Testis (tissue), 3 donors: Measurements from ENCODE around the gene WFDC9. TPM values are rescaled to one million over a fixed set of nuclear protein-coding genes. Genes with fewer than 3 reads are reported as not detected.

ENCODE experiments used
- DNase-seq: peaks from one replicate; pipeline ENCODE4 v3.0.0-alpha.2; 2019
- H3K27ac ChIP-seq, 2 donors: fragments of 200-600 bp; sonication (generic); one replicate each; pipeline ENCODE4 v1.5.1; 2019
- H3K27me3 ChIP-seq: fragments of 200-600 bp; sonication (generic); one replicate; pipeline ENCODE4 v1.5.1; 2019
- H3K36me3 ChIP-seq: fragments of 200-600 bp; sonication (generic); one replicate; pipeline ENCODE4 v1.5.1; 2017; ENCODE audit warnings: low read depth; ENCODE audit errors: missing control alignments
- H3K4me1 ChIP-seq: fragments of 200-600 bp; sonication (generic); one replicate; pipeline ENCODE4 v1.5.1; 2019
- H3K4me3 ChIP-seq, 2 donors: fragments of 200-600 bp; sonication (generic); one replicate each; pipeline ENCODE4 v1.5.1; 2017 to 2019
- H3K9me3 ChIP-seq: fragments of 200-600 bp; sonication (generic); one replicate; pipeline ENCODE4 v1.5.1; 2017
- POLR2A ChIP-seq: fragments of 450-650 bp; IDR thresholded peaks from one replicate; pipeline ENCODE4 v1.6.1; 2017; ENCODE audit warnings: antibody characterized with exemption, mild to moderate bottlenecking, moderate library complexity
- WGBS, 2 donors: methylation state at CpG; one replicate each; pipeline ENCODE4 v1.1.5; 2018; 5-methylcytosine and 5-hydroxymethylcytosine counted together
- intact Hi-C: fragments of 100-400 bp; cut with DNase I; formaldehyde crosslinking; loops from one replicate; pipeline ENCODE4 v1.15.1; 2023; ENCODE audit warnings: low total_unique reads
- polyA plus RNA-seq: library from polyadenylated mRNA; stranded (reverse); fragments of 350-450 nt; fragmentation: Illumina TruSeq; extraction: RNeasy Lipid Tissue Mini Kit (QIAGEN cat#74804); gene quantifications from one replicate; pipeline ENCODE4 v1.2.3, GENCODE V29; 2014; ENCODE audit warnings: low read depth, low replicate concordance; ENCODE audit not compliant: insufficient read depth
- total RNA-seq, 2 donors: library from RNA; depleted of rRNA; stranded (reverse); fragments of >200 nt; gene quantifications; one replicate each; pipeline ENCODE4 v1.2.3, GENCODE V29; 2016
- TF ChIP-seq, protein P1 (sequence below), 3 experiments: fragments of 450-650 bp in 2 of 3; fragments of 200-600 bp in 1 of 3; sonication (generic) in 1 of 3; IDR thresholded peaks; one replicate each; pipeline ENCODE4 v1.5.1; 2016 to 2019; ENCODE audit warnings: antibody characterized with exemption in 3 of 3, mild to moderate bottlenecking in 2 of 3, moderate library complexity in 1 of 3

WFDC9 gene
- total and polyA plus RNA-seq, 3 donors from 2014 or later: not detected

GRCh38 chr20:45617591-45617990 lies 13.5 kb downstream of the WFDC9 start:
- Histone ChIP-seq H3K36me3 (no peaks in the 10 kb centered on the region), H3K27ac (no peak overlapping the region), H3K9me3 (no peaks in the 10 kb centered on the region), H3K27me3 (no peaks in the 10 kb centered on the region), H3K4me1 (no peaks in the 10 kb centered on the region), H3K4me3 (no peak overlapping the region)
- WGBS, 2 donors: 93 to 98% methylated on average over 2 of the region's 2 CpGs
- intact Hi-C loops: no loop called here
- DNase-seq: no peak
- TF ChIP-seq, protein P1, sequence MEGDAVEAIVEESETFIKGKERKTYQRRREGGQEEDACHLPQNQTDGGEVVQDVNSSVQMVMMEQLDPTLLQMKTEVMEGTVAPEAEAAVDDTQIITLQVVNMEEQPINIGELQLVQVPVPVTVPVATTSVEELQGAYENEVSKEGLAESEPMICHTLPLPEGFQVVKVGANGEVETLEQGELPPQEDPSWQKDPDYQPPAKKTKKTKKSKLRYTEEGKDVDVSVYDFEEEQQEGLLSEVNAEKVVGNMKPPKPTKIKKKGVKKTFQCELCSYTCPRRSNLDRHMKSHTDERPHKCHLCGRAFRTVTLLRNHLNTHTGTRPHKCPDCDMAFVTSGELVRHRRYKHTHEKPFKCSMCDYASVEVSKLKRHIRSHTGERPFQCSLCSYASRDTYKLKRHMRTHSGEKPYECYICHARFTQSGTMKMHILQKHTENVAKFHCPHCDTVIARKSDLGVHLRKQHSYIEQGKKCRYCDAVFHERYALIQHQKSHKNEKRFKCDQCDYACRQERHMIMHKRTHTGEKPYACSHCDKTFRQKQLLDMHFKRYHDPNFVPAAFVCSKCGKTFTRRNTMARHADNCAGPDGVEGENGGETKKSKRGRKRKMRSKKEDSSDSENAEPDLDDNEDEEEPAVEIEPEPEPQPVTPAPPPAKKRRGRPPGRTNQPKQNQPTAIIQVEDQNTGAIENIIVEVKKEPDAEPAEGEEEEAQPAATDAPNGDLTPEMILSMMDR (IDR thresholded peaks at IDR 0.05): no peak
- no peak for TF ChIP-seq POLR2A

DNA sequence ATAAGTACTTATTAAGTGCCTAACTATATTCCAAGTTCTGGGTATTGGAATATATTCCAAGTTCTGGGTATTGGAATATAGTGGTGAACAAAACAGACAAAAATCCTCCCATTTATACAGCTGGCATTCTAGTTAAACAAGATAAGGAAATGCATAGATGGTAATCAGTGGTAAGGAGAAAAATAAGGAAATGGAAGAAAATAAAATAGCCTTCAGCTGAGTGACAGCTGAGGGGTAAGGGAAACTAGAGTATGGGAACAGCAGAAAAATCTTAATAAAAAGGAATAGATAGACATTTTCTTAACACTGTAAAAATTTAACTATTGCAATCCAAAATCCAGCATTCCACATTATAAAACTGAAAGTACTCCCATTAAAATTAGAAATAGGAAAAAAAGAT lies 18.8 kb downstream of the WFDC9 start:
- no peak for TF ChIP-seq POLR2A
- TF ChIP-seq, protein P1 (IDR thresholded peaks at IDR 0.05): no peak
- no peak for DNase-seq
- no peaks in the 10 kb centered on the region for H3K36me3 ChIP-seq
- H3K9me3 ChIP-seq: no peaks in the 10 kb centered on the region
- no peak overlapping the region for H3K4me3 ChIP-seq
- H3K27ac ChIP-seq: no peak overlapping the region
- no peaks in the 10 kb centered on the region for H3K27me3 ChIP-seq
- intact Hi-C loops: no loop called here
- H3K4me1 ChIP-seq: no peaks in the 10 kb centered on the region

- WGBS, 2 donors: 57 to 65% methylated on average over 4 of the region's 4 CpGs
- TF ChIP-seq, protein P1 (IDR thresholded peaks at IDR 0.05): no peak
- no peak for TF ChIP-seq POLR2A
- Histone ChIP-seq H3K27ac (no peak overlapping the region), H3K4me1 (no peaks in the 10 kb centered on the region), H3K4me3 (no peak overlapping the region), H3K36me3 (no peaks in the 10 kb centered on the region), H3K27me3 (no peaks in the 10 kb centered on the region), H3K9me3 (no peaks in the 10 kb centered on the region)
- DNase-seq: no peak
- intact Hi-C loops: no loop called here
Measured at GRCh38 chr20:45611054-45611453, 20.0 kb downstream of the WFDC9 start.

DNA sequence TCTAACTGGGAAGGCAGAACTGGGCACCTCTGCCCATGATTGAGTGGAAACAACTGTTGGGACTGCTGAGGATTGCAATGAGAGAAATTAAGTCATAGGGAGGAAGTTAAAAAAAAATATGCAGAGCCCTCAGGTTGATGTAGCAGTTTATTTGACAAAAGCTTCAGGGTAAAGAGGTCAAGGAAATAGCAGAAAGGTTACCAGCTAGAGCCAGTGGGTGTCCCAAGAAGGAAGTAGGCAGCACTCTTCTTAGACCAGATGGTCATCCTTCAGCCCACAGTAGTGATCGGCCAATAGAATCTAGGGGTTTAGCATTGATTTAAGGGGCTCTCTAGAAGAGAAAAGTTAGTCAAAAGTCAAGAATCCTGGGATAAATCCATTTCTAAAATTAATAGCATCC lies 23.3 kb downstream of the WFDC9 start:
- no peak overlapping the region for H3K27ac ChIP-seq
- intact Hi-C loops: no loop called here
- H3K36me3 ChIP-seq: no peaks in the 10 kb centered on the region
- TF ChIP-seq, protein P1 (IDR thresholded peaks at IDR 0.05): no peak
- no peak for TF ChIP-seq POLR2A
- H3K4me1 ChIP-seq: no peaks in the 10 kb centered on the region
- H3K27me3 ChIP-seq: no peaks in the 10 kb centered on the region
- no peak for DNase-seq
- 95% methylated on average over 1 of the region's 1 CpG for whole genome bisulfite sequencing, 2 donors
- no peak overlapping the region for H3K4me3 ChIP-seq
- H3K9me3 ChIP-seq: no peaks in the 10 kb centered on the region

DNA sequence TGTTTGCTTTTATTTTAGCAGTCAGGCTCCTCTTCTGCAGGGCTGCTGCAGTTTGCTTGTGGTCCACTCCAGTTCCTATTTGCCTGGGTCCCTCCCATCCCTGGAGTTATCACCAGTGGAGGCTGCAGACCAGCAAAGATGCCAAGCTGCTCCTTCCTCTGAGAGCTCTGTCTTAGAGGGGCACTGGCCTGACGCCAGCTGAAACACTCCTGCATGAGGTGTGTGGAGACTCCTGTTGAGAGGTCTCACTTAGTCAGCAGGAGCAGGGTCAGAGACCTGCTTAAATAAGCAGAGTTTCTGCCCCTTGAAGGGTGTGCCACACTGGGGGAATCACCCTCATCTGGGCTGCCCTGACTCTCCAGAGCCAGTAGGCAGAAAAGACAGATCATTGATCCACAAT lies 35.8 kb downstream of the WFDC9 start:
- Histone ChIP-seq H3K4me3 (no peak overlapping the region), H3K36me3 (no peaks in the 10 kb centered on the region), H3K9me3 (no peaks in the 10 kb centered on the region), H3K27me3 (no peaks in the 10 kb centered on the region), H3K27ac (no peak overlapping the region), H3K4me1 (no peaks in the 10 kb centered on the region)
- intact Hi-C loops: no loop called here
- TF ChIP-seq, protein P1 (IDR thresholded peaks at IDR 0.05): no peak
- no peak for TF ChIP-seq POLR2A
- DNase-seq: no peak
- 33 to 48% methylated on average over 1 of the region's 1 CpG for WGBS, 2 donors
